OCI-LY7 (cell line): ENCODE data around the gene ZNF445. TPM values are rescaled to one million over a fixed set of nuclear protein-coding genes. Genes with fewer than 3 reads are reported as not detected.

Experiments used
- BruUV-seq: library from RNA; stranded (reverse); fragments of 400-500 nt; replicated peaks from 2 replicates; lab custom pipeline; 2021; lab: Mats Ljungman, UMichigan
- CTCF ChIA-PET: fragments of 300-600 bp; sonication (Branson Sonifier 250); formaldehyde crosslinking; loops from one replicate; lab custom pipeline; 2022; ENCODE audit warnings: antibody characterized with exemption; ENCODE audit not compliant: unreplicated experiment; lab: Charles Lee
- POLR2A ChIA-PET: fragments of 300-600 bp; sonication (Branson Sonifier 250); formaldehyde crosslinking; loops from one replicate; lab custom pipeline; 2022; ENCODE audit warnings: antibody characterized with exemption; lab: Charles Lee
- DNase-seq: peaks from one replicate; pipeline ENCODE4 v3.0.0-alpha.2; 2015; ENCODE audit warnings: low spot score
- H2AFZ ChIP-seq: fragments of 200-600 bp; sonication (generic), shearing (Covaris generic); 2 replicates; pipeline ENCODE4 v1.6.1; 2014; ENCODE audit warnings: mild to moderate bottlenecking, antibody characterized with exemption, low read length, moderate library complexity
- H3K27ac ChIP-seq: fragments of 200-600 bp; sonication (generic); 2 replicates; pipeline ENCODE4 v1.5.1; 2014; ENCODE audit warnings: mixed run types, low read depth, mild to moderate bottlenecking, moderate library complexity, low read length, inconsistent platforms; ENCODE audit not compliant: poor library complexity, severe bottlenecking
- H3K36me3 ChIP-seq: fragments of 200-600 bp; sonication (generic); 2 replicates; pipeline ENCODE4 v1.6.1; 2014; ENCODE audit warnings: mild to moderate bottlenecking, antibody characterized with exemption, low read length, moderate library complexity, mixed read lengths; ENCODE audit not compliant: insufficient read depth
- H3K4me1 ChIP-seq: fragments of 200-600 bp; sonication (generic); 2 replicates; pipeline ENCODE4 v1.5.1; 2014; ENCODE audit warnings: mild to moderate bottlenecking, low read length; ENCODE audit not compliant: insufficient read depth, poor library complexity, severe bottlenecking
- H3K4me2 ChIP-seq: fragments of 200-600 bp; sonication (generic); 2 replicates; pipeline ENCODE4 v1.6.1; 2014; ENCODE audit warnings: mild to moderate bottlenecking, low read length
- H3K4me3 ChIP-seq: fragments of 200-600 bp; sonication (generic); 2 replicates; pipeline ENCODE4 v1.5.1; 2014; ENCODE audit warnings: mild to moderate bottlenecking, low read depth, low read length; ENCODE audit not compliant: poor library complexity, severe bottlenecking
- H3K79me2 ChIP-seq: fragments of 200-600 bp; sonication (generic); 2 replicates; pipeline ENCODE4 v1.6.1; 2016; ENCODE audit warnings: low read depth, mild to moderate bottlenecking, low read length, moderate library complexity, mixed read lengths; ENCODE audit not compliant: insufficient read depth
- H3K9me2 ChIP-seq: fragments of 200-600 bp; sonication (generic); 2 replicates; pipeline ENCODE4 v1.6.1; 2016; ENCODE audit warnings: mild to moderate bottlenecking, low read length, mixed read lengths; ENCODE audit not compliant: insufficient read depth
- H3K9me3 ChIP-seq: fragments of 200-600 bp; sonication (generic); 2 replicates; pipeline ENCODE4 v1.6.1; 2014; ENCODE audit warnings: mild to moderate bottlenecking, mixed run types, low read length, mixed read lengths
- H4K20me1 ChIP-seq: fragments of 200-600 bp; sonication (generic); 2 replicates; pipeline ENCODE4 v1.6.1; 2014; ENCODE audit warnings: mild to moderate bottlenecking, antibody characterized with exemption, low read length, moderate library complexity, mixed read lengths; ENCODE audit not compliant: insufficient read depth
- CTCF ChIP-seq: fragments of 200-600 bp; sonication (generic); conservative IDR thresholded peaks from 2 replicates; pipeline ENCODE4 v1.5.1; 2014; ENCODE audit warnings: mild to moderate bottlenecking, antibody characterized with exemption, low read length, moderate library complexity, mixed read lengths
- EZH2phosphoT487 ChIP-seq: fragments of 200-600 bp; sonication (generic); IDR thresholded peaks from 2 replicates; pipeline ENCODE4 v1.6.1; 2018; ENCODE audit warnings: low read depth, borderline replicate concordance, mild to moderate bottlenecking, mixed run types, antibody characterized with exemption, low read length, moderate library complexity, mixed read lengths
- intact Hi-C: fragments of 100-400 bp; cut with micrococcal nuclease; formaldehyde crosslinking; loops from one replicate; pipeline ENCODE4 v1.10.0; 2022; ENCODE audit not compliant: unreplicated experiment
- total RNA-seq, 2 experiments: library from RNA; depleted of rRNA in 1 of 2; stranded (reverse); fragments of >200 nt in 1 of 2; shearing (Covaris generic) in 1 of 2; gene quantifications; 2 replicates each; pipeline ENCODE4 v1.2.3, GENCODE V29; 2014 to 2022

ZNF445 gene
- total RNA-seq, 2 experiments from 2014 or later: 3.4 to 11.7 TPM

- no peaks in the 10 kb centered on the region for H4K20me1 ChIP-seq
- H3K27ac ChIP-seq: no peak overlapping the region
- POLR2A ChIA-PET: no interaction called here
- CTCF ChIA-PET: no interaction called here
- H3K36me3 ChIP-seq: no peaks in the 10 kb centered on the region
- H3K4me2 ChIP-seq: no peak overlapping the region
- intact Hi-C loops: no loop called here
- no TSS peak for BruUV-seq
- no peak for DNase-seq
- H2AFZ ChIP-seq: no peak overlapping the region
- no peaks in the 10 kb centered on the region for H3K4me1 ChIP-seq
- no peaks in the 10 kb centered on the region for H3K9me3 ChIP-seq
- TF ChIP-seq CTCF: no peak
- no peak for TF ChIP-seq EZH2phosphoT487
- H3K9me2 ChIP-seq: no peaks in the 10 kb centered on the region
- H3K4me3 ChIP-seq: no peak overlapping the region
- no peaks in the 10 kb centered on the region for H3K79me2 ChIP-seq
Observed at GRCh38 chr3:44409640-44410410, 67.6 kb downstream of the ZNF445 start.

- Histone ChIP-seq H3K79me2 (no peaks in the 10 kb centered on the region), H3K4me2 (no peak overlapping the region), H3K9me3 (no peaks in the 10 kb centered on the region), H3K4me3 (no peak overlapping the region), H3K9me2 (no peaks in the 10 kb centered on the region), H4K20me1 (no peaks in the 10 kb centered on the region), H3K27ac (no peak overlapping the region), H3K36me3 (no peaks in the 10 kb centered on the region), H2AFZ (no peak overlapping the region), H3K4me1 (no peaks in the 10 kb centered on the region)
- intact Hi-C loops: no loop called here
- POLR2A ChIA-PET: no interaction called here
- no peak for DNase-seq
- CTCF ChIA-PET: no interaction called here
- TF ChIP-seq EZH2phosphoT487: no peak
- TF ChIP-seq CTCF: no peak
- no TSS peak for BruUV-seq
Observed at GRCh38 chr3:44402548-44402947, 74.9 kb downstream of the ZNF445 start.

GRCh38 chr3:44400771-44401170, 76.7 kb downstream of the ZNF445 start:
- H3K9me2 ChIP-seq: no peaks in the 10 kb centered on the region
- POLR2A ChIA-PET: interaction anchor here (1.4 kb wide), 1 partner anchor 31 kb away, joined by 6 read pairs; no protein-coding TSS in a partner anchor
- no peaks in the 10 kb centered on the region for H3K4me1 ChIP-seq
- TF ChIP-seq EZH2phosphoT487: no peak
- TF ChIP-seq CTCF: no peak
- no peaks in the 10 kb centered on the region for H3K79me2 ChIP-seq
- H2AFZ ChIP-seq: no peak overlapping the region
- H3K4me2 ChIP-seq: no peak overlapping the region
- no peak overlapping the region for H3K4me3 ChIP-seq
- BruUV-seq: no TSS peak
- intact Hi-C loops: no loop called here
- CTCF ChIA-PET: no interaction called here
- no peaks in the 10 kb centered on the region for H3K36me3 ChIP-seq
- no peaks in the 10 kb centered on the region for H4K20me1 ChIP-seq
- no peak overlapping the region for H3K27ac ChIP-seq
- DNase-seq: no peak
- no peaks in the 10 kb centered on the region for H3K9me3 ChIP-seq
